ENCODE measurements around the gene NDUFB11.

DNA sequence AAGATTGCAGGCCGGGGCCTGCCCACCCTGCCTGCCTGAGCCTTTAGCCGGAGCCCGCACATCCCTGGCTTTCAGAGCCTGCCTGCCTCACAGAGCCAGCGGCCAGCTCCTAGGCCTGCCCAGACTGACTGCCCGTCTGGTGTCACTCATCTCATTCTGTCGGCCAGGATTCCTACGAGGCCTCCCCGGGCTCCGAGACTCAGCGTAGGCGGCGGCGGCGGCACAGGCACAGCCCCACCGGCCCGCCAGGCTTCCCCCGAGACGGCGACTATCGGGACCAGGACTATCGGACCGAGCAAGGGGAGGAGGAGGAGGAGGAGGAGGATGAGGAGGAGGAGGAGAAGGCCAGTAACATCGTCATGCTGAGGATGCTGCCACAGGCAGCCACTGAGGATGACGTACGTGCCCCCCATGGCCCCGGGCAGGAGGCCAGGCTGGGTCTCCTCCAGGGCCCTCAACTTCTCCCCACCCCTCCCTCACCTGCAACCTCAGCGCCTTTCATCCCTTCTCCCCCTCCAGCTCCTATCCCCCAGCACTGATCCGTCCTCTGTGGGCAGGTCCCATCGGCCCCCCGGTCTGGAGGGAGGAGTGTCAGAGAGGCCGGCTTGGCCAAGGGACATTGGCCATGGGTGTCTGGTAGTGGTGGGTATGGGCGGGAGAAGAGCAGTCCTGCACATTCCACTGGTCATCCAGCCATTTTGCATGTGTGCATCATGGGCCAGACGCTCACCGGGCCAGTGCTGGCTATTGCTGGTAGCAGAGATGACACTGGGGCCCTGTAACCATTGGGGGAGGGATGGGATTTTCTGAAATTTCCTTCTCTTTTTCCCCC lies 26.6 kb upstream of the NDUFB11 start:
- no peak for TF ChIP-seq POLR2A (IDR thresholded peaks at IDR 0.05)
- TF ChIP-seq, protein P1, sequence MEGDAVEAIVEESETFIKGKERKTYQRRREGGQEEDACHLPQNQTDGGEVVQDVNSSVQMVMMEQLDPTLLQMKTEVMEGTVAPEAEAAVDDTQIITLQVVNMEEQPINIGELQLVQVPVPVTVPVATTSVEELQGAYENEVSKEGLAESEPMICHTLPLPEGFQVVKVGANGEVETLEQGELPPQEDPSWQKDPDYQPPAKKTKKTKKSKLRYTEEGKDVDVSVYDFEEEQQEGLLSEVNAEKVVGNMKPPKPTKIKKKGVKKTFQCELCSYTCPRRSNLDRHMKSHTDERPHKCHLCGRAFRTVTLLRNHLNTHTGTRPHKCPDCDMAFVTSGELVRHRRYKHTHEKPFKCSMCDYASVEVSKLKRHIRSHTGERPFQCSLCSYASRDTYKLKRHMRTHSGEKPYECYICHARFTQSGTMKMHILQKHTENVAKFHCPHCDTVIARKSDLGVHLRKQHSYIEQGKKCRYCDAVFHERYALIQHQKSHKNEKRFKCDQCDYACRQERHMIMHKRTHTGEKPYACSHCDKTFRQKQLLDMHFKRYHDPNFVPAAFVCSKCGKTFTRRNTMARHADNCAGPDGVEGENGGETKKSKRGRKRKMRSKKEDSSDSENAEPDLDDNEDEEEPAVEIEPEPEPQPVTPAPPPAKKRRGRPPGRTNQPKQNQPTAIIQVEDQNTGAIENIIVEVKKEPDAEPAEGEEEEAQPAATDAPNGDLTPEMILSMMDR (IDR thresholded peaks at IDR 0.05), result no peak
- no peak for TF ChIP-seq POLR2AphosphoS5 (IDR thresholded peaks at IDR 0.05; ENCODE audit: insufficient read depth in 1 of 2, low read depth in 1 of 2)

Data from vagina (tissue), 2 donors.